GM12874 (cell line): Measurements from ENCODE around the gene TMC3.

ENCODE experiments used
- CTCF ChIP-seq: IDR thresholded peaks from 2 replicates; pipeline ENCODE4 v1.5.1; 2011; ENCODE audit warnings: low read depth, mild to moderate bottlenecking, control low read depth, low read length, moderate library complexity; ENCODE audit not compliant: insufficient read depth

Gene TMC3

GRCh38 chr15:81288616-81289015 lies 85.4 kb downstream of the TMC3 start:
- no peak for TF ChIP-seq CTCF

GRCh38 chr15:81288040-81288439 lies 86.0 kb downstream of the TMC3 start:
- no peak for TF ChIP-seq CTCF

- TF ChIP-seq CTCF, result no peak
Observed at GRCh38 chr15:81286621-81287121, 87.3 kb downstream of the TMC3 start.

- no peak for TF ChIP-seq CTCF
Observed at GRCh38 chr15:81285461-81285860, 88.6 kb downstream of the TMC3 start.

GRCh38 chr15:81284256-81285031 lies 89.6 kb downstream of the TMC3 start:
- no peak for TF ChIP-seq CTCF

- no peak for TF ChIP-seq CTCF
Observed at GRCh38 chr15:81282911-81283310, 91.1 kb downstream of the TMC3 start.

GRCh38 chr15:81282606-81282895 lies 91.5 kb downstream of the TMC3 start:
- no peak for TF ChIP-seq CTCF
